AG10803 (cell line): ENCODE data around the gene IFRD2.
"Not testable (repeated sequence)": the region's sequence is repeated elsewhere in the genome, so short reads cannot be mapped to it uniquely, and the experiment has no call there.

Source experiments
- DNase-seq: peaks from one replicate; pipeline ENCODE4 v3.0.0; 2010; ENCODE audit warnings: low read depth
- H3K4me3 ChIP-seq: 2 replicates; pipeline ENCODE4 v1.5.1; 2011; ENCODE audit warnings: mild to moderate bottlenecking, low read length, control low read depth
- TF ChIP-seq, protein P1 (sequence below): conservative IDR thresholded peaks from 2 replicates; pipeline ENCODE4 v1.5.1; 2011; ENCODE audit warnings: mild to moderate bottlenecking, low read length, control low read depth, inconsistent platforms

IFRD2 gene

DNA sequence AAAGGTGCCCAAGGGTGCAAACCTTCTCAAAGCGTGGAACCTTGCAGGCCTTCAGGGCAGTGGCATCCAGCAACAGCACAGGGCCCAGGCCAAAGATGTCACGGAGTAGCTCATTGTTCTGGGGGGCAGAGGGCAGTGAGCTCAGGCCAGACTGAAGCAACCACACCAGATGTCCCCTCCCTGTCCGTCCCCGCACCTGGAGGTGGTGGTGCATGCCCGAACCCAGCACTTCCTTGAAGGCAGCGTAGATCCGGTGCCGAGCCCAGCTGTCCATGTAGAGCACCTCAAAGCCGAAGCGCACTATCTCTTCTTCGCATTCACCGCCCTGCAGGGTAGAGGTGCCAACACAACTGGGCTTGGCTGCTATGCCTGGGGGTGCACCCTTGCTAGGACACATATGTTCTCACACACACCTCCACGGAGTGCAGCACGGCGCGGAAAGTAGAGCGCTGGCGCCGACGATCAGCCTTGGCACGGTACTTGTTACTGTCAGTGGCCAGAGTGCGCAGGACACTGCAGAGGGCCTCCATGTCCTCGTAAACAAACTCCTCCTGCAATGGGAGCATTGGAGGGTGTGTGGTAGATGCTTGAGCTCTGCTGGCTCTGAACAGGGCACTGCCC lies 3.7 kb downstream of the IFRD2 start:
- DNase-seq: no peak
- no peak overlapping the region for H3K4me3 ChIP-seq
- TF ChIP-seq, protein P1, sequence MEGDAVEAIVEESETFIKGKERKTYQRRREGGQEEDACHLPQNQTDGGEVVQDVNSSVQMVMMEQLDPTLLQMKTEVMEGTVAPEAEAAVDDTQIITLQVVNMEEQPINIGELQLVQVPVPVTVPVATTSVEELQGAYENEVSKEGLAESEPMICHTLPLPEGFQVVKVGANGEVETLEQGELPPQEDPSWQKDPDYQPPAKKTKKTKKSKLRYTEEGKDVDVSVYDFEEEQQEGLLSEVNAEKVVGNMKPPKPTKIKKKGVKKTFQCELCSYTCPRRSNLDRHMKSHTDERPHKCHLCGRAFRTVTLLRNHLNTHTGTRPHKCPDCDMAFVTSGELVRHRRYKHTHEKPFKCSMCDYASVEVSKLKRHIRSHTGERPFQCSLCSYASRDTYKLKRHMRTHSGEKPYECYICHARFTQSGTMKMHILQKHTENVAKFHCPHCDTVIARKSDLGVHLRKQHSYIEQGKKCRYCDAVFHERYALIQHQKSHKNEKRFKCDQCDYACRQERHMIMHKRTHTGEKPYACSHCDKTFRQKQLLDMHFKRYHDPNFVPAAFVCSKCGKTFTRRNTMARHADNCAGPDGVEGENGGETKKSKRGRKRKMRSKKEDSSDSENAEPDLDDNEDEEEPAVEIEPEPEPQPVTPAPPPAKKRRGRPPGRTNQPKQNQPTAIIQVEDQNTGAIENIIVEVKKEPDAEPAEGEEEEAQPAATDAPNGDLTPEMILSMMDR: no peak

DNA sequence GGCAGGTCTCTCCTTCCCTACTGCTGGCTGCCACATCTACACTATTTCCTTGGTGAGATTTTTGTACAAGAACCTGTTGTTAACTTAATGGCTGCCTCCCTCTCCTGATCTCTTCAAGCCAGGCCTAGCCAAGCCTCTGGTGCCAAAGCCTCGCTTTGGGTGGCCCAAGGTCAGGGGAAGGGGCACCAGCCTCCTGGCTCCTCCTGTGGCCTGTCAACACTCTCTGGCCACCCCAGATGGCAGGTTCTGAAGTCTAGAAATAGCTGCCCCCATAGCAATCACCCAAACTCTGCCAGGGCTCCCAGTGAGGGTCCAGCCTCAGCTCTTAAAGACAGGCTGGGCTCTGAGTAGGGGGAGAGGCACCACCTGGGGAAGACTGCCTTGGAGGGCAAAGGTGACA lies 5.0 kb downstream of the IFRD2 start:
- H3K4me3 ChIP-seq: no peak overlapping the region
- DNase-seq: no peak
- TF ChIP-seq, protein P1: no peak

DNA sequence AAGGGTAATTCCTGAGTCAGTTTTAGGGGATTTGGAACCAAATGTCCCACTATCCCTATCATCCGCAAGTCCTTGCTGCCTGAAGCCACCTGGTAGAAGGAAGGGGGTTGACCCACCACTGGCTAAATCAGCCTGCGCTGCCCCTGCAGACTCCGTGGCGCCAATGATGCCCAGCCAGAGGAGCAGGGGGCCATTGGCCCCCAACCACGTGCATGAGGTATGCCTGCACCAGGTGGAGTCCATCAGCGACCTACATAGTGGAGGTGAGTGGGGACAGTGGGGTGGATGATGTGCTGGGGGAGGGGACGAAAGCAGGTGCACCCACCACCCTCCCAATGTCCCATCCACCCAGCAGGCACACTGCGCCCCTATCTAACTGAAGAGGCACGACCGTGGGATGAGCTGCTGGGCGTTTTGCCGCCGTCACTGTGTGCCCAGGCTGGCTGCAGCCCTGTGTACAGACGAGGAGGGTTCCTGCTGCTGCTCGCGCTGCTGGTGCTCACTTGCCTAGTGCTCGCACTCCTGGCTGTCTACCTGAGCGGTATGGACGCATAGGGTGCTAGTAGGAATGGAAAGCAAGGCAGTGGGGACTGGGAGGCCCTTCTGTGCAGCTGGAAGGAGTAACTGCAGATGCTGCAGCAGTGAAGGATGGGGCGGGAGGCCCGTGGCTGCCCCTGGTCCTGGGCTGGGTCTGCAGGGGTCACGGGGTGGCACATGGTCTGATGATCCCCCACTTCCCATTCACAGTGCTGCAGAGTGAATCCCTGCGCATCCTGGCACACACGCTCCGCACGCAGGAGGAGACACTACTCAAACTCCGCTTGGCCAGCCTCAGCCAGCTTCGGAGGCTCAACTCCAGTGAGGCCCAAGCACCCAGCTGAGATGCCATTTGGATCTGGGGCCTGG lies 5.7 kb downstream of the IFRD2 start:
- H3K4me3 ChIP-seq: no peak overlapping the region
- DNase-seq: no peak
- TF ChIP-seq, protein P1: no peak

DNA sequence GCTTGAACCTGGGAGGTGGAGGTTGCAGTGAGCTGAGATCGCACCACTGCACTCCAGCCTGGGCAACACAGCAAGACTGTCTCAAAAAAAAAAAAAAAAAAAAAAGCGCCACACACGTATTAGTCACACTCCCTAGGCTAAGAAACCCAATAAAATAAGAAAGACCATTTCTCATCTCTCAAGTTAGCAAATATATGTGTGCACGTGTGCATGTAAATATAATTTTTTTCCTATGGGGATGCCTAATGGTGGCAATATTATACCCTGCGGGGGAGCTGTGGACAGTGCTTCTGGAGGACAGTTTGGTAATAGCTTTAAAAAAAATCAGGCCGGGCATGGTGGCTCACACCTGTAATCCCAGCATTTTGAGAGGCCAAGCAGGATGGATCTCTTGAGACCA lies 8.1 kb downstream of the IFRD2 start:
- not testable (repeated sequence) for DNase-seq, H3K4me3 ChIP-seq

DNA sequence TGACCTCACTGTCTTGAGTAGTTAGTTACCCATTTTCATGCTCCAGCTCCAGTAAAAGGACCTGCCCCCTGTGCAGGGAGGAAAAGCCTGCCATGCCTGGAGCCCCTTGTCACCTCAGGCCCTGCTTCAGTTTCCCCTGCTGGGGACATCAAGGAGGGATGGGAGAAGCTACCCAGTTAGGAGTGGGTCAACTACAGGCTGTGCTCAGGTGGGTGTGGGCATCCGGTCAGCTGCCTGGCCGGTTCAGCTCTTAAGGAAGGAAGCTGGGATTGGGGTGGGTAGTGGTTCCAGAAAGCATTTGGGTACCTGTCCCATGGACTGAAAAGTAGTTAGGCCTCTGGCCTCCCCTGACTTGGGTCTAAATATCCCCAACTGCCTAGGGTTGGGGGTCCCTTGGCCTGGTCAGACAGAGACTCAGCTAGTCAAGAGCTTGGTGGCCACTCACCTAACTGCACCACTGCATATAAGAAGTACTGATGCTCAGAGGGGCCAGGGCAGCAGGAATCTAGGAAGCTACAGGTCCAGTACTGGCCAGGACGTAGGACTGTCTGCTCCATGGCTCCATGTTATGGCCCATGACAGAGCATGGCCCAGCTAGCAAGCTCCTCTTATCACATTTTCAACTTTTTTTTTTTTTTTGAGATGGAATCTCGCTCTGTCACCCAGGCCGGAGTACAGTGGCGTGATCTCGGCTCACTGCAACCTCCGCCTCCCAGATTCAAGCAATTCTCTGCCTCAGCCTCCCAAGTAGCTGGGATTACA lies 12.8 kb downstream of the IFRD2 start:
- H3K4me3 ChIP-seq: no peak overlapping the region
- DNase-seq: no peak
- TF ChIP-seq, protein P1: no peak

DNA sequence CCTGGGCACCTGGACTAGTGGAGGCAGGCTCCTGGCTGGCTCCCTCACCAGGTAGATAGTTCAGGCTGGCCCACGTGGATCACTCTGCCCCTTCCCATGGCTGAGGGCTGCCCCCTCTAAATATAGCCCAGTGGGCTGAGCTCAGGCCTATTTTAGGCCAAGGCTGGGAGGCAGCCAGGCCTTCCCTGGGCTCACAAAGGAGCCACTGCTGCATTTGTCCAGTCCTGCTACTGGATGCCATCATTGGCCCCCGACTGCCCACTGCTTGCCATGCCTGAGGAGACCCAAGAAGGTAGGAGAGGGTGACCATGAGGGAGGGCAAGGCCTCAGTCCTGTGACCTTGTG lies 13.4 kb downstream of the IFRD2 start, which contains the start of gene LSMEM2:
Gene LSMEM2, plus strand, starts transcription at position 208 of the 345 bp plus-strand sequence. Its CDS starts 27 bp downstream, at position 235.
- TF ChIP-seq, protein P1: no peak
- H3K4me3 ChIP-seq: no peak within 1 kb of the TSS
- no peak for DNase-seq

DNA sequence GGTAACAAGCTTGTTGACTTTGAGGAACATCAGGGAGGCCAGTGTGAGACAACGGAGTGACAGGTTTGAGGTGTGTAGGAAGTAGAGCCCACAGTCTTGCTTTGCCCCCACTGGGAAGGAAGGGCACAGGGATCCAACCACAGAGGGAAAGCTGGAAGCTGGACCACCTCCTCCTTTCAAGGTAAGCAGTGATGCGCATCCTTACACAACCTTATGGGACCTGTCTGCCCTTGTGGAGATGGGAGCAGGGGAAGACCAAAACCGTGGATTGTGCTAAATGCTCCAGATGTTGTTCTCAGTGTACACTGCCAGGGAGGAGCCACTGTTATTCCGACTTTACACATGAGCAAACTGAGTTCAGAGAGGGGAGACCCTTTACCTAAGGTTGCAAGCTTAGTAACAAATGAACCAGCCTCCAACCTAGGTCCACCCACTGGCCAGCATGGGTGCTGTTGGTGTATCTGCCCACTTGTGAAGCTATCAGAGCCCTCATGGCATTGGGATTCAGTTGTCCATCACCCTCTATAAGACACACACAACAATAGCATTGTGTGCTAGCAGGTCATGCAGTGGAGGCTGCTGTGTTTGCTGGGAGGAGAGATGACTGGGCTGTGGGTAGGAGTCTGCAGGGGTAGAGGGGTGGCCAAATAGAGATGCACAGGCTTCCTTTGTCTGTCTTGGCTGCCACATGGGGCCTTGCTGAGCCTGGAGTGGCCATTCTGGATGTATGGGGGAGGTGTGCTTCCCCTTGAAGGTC lies 13.9 kb downstream of the IFRD2 start:
- H3K4me3 ChIP-seq: no peak overlapping the region
- TF ChIP-seq, protein P1: no peak
- no peak for DNase-seq
